ENCODE data around the gene MRPL10.

The MRPL10 gene

GRCh38 chr17:47839071-47839470 is 7.7 kb upstream of the MRPL10 start:
- DNase-seq = no peak

- no peak for DNase-seq
These were observed 7.3 kb upstream of the MRPL10 start for GRCh38 chr17:47838636-47839035.

GRCh38 chr17:47837401-47838039 is 6.2 kb upstream of the MRPL10 start:
- no peak for DNase-seq

- DNase-seq = no peak
These were observed 5.3 kb upstream of the MRPL10 start for GRCh38 chr17:47836601-47837000.

- no peak for DNase-seq
These were observed 3.4 kb upstream of the MRPL10 start for GRCh38 chr17:47834756-47835155.

GRCh38 chr17:47831934-47832327 is 590 bp upstream of the MRPL10 start:
- DNase-seq = no peak

- no peak for DNase-seq
These were observed 842 bp downstream of the MRPL10 start for GRCh38 chr17:47830396-47831002.

GRCh38 chr17:47829870-47830269 is 1.5 kb downstream of the MRPL10 start:
- no peak for DNase-seq

GRCh38 chr17:47823519-47823918 is 7.8 kb downstream of the MRPL10 start:
- DNase-seq = no peak

- no peak for DNase-seq
These were observed 8.6 kb downstream of the MRPL10 start for GRCh38 chr17:47822785-47823184.

- DNase-seq = peak; percentile 82
These were observed 9.6 kb downstream of the MRPL10 start, which contains the start of gene OSBPL7 for GRCh38 chr17:47821424-47822391. Gene OSBPL7, minus strand, starts transcription at chr17:47821794. Its CDS starts 1,516 bp downstream, at chr17:47820278.

- DNase-seq = no peak
These were observed 10.3 kb downstream of the MRPL10 start for GRCh38 chr17:47821031-47821423.

- no peak for DNase-seq
These were observed 11.1 kb downstream of the MRPL10 start for GRCh38 chr17:47820033-47820789.

- DNase-seq = no peak
These were observed 11.9 kb downstream of the MRPL10 start for GRCh38 chr17:47819475-47819874.

GRCh38 chr17:47818002-47818695 is 13.2 kb downstream of the MRPL10 start:
- DNase-seq = no peak

GRCh38 chr17:47816947-47817346 is 14.4 kb downstream of the MRPL10 start:
- DNase-seq = no peak

GRCh38 chr17:47816111-47816735 is 15.1 kb downstream of the MRPL10 start:
- no peak for DNase-seq

- DNase-seq = no peak
These were observed 16.0 kb downstream of the MRPL10 start for GRCh38 chr17:47815106-47815918.

- DNase-seq = no peak
These were observed 17.8 kb downstream of the MRPL10 start for GRCh38 chr17:47813512-47814031.

- no peak for DNase-seq
These were observed 18.3 kb downstream of the MRPL10 start for GRCh38 chr17:47813077-47813476.
